IMR-90 (cell line): Measurements from ENCODE around the gene ZNF138. TPM values are rescaled to one million over a fixed set of nuclear protein-coding genes. Genes with fewer than 3 reads are reported as not detected.
"Not testable (repeated sequence)": the region's sequence is repeated elsewhere in the genome, so short reads cannot be mapped to it uniquely, and the experiment has no call there.

Source experiments
- ATAC-seq: fragments of 200-7000 bp; cut with Tn5 transposase; 2 replicates; pipeline ENCODE4 v1.9.1; 2020; ENCODE audit warnings: low read depth, mild to moderate bottlenecking, moderate library complexity
- BruUV-seq: library from RNA; stranded (reverse); fragments of 400-500 nt; replicated peaks from 2 replicates; lab custom pipeline; 2021; lab: Mats Ljungman, UMichigan
- CTCF ChIA-PET: fragments of 300-600 bp; formaldehyde crosslinking; extraction: SDS; loops from one replicate; lab custom pipeline; 2021; ENCODE audit warnings: antibody characterized with exemption; lab: Yijun Ruan, JAX
- POLR2A ChIA-PET: fragments of 300-600 bp; sonication (Branson Sonifier 250); formaldehyde crosslinking; loops from one replicate; lab custom pipeline; 2022; ENCODE audit warnings: antibody characterized with exemption; ENCODE audit not compliant: unreplicated experiment; lab: Charles Lee
- DNase-seq: peaks from one replicate; pipeline ENCODE4 v3.0.0; 2013
- H2AFZ ChIP-seq: replicated peaks from 2 replicates; pipeline ENCODE3; 2013; ENCODE audit warnings: low read length, mild to moderate bottlenecking; ENCODE audit not compliant: poor library complexity
- H2AK5ac ChIP-seq: 2 replicates; pipeline ENCODE4 v1.6.1; 2013; ENCODE audit warnings: low read depth, low read length, inconsistent platforms
- H2AK9ac ChIP-seq: replicated peaks from 2 replicates; pipeline ENCODE3; 2013; ENCODE audit warnings: mild to moderate bottlenecking, low read depth, low read length, moderate library complexity; ENCODE audit not compliant: poor library complexity
- H2BK120ac ChIP-seq: 2 replicates; pipeline ENCODE4 v1.6.1; 2013; ENCODE audit warnings: low read depth, low read length, inconsistent platforms
- H2BK15ac ChIP-seq: 3 replicates; pipeline ENCODE4 v1.6.1; 2013; ENCODE audit warnings: low read depth, low read length, inconsistent platforms
- H2BK20ac ChIP-seq: 2 replicates; pipeline ENCODE4 v1.6.1; 2013; ENCODE audit warnings: low read depth, mild to moderate bottlenecking, inconsistent platforms, low read length, moderate library complexity
- H2BK5ac ChIP-seq: 2 replicates; pipeline ENCODE4 v1.6.1; 2013; ENCODE audit warnings: mild to moderate bottlenecking, low read depth, low read length, inconsistent platforms; ENCODE audit not compliant: poor library complexity, severe bottlenecking
- H3K14ac ChIP-seq: replicated peaks from 2 replicates; pipeline ENCODE4 v1.6.1; 2013; ENCODE audit warnings: low read depth, low read length, inconsistent platforms
- H3K18ac ChIP-seq: 2 replicates; pipeline ENCODE4 v1.6.1; 2013; ENCODE audit warnings: low read depth, low read length, control low read depth
- H3K23ac ChIP-seq: 2 replicates; pipeline ENCODE4 v1.6.1; 2013; ENCODE audit warnings: low read depth, low read length, inconsistent platforms
- H3K27ac ChIP-seq: 2 replicates; pipeline ENCODE4 v1.5.1; 2013; ENCODE audit warnings: mild to moderate bottlenecking, control low read depth, low read length; ENCODE audit not compliant: insufficient read depth
- H3K27me3 ChIP-seq: 2 replicates; pipeline ENCODE4 v1.6.1; 2013; ENCODE audit warnings: low read length; ENCODE audit not compliant: control insufficient read depth, insufficient read depth
- H3K36me3 ChIP-seq: 2 replicates; pipeline ENCODE4 v1.6.1; 2013; ENCODE audit warnings: low read length, mixed read lengths; ENCODE audit not compliant: control insufficient read depth, insufficient read depth
- H3K4ac ChIP-seq: 2 replicates; pipeline ENCODE4 v1.6.1; 2013; ENCODE audit warnings: low read depth, low read length, inconsistent platforms
- H3K4me1 ChIP-seq: 2 replicates; pipeline ENCODE4 v1.6.1; 2013; ENCODE audit warnings: low read length, mixed read lengths; ENCODE audit not compliant: control insufficient read depth, insufficient read depth
- H3K4me2 ChIP-seq: 2 replicates; pipeline ENCODE4 v1.6.1; 2013; ENCODE audit warnings: low read depth, mild to moderate bottlenecking, control low read depth, low read length, moderate library complexity
- H3K4me3 ChIP-seq: 2 replicates; pipeline ENCODE4 v1.5.1; 2013; ENCODE audit warnings: low read depth, mild to moderate bottlenecking, control low read depth, low read length, moderate library complexity; ENCODE audit not compliant: insufficient read depth
- H3K56ac ChIP-seq: 2 replicates; pipeline ENCODE4 v1.6.1; 2013; ENCODE audit warnings: low read length, inconsistent platforms; ENCODE audit not compliant: insufficient read depth; ENCODE audit errors: extremely low read depth
- H3K79me1 ChIP-seq, 2 experiments: 2 replicates each; pipeline ENCODE4 v1.6.1; 2013; ENCODE audit warnings: low read length in 2 of 2, inconsistent platforms in 1 of 2, low read depth in 1 of 2
- H3K9ac ChIP-seq: 2 replicates; pipeline ENCODE4 v1.6.1; 2013; ENCODE audit warnings: low read depth, low read length, control low read depth
- H3K9me1 ChIP-seq: 2 replicates; pipeline ENCODE4 v1.6.1; 2013; ENCODE audit warnings: low read length, inconsistent platforms; ENCODE audit not compliant: insufficient read depth
- H3K9me3 ChIP-seq: 2 replicates; pipeline ENCODE4 v1.6.1; 2013; ENCODE audit warnings: low read length; ENCODE audit not compliant: control insufficient read depth, insufficient read depth
- H4K20me1 ChIP-seq: 2 replicates; pipeline ENCODE4 v1.6.1; 2013; ENCODE audit warnings: low read length, inconsistent platforms; ENCODE audit not compliant: insufficient read depth
- H4K5ac ChIP-seq: 2 replicates; pipeline ENCODE4 v1.6.1; 2013; ENCODE audit warnings: mild to moderate bottlenecking, low read depth, low read length, control low read depth
- H4K8ac ChIP-seq, 2 experiments: 2 replicates each; pipeline ENCODE4 v1.6.1; 2013; ENCODE audit warnings: low read depth in 2 of 2, low read length in 2 of 2, control low read depth in 1 of 2, inconsistent platforms in 1 of 2
- H4K91ac ChIP-seq: 2 replicates; pipeline ENCODE4 v1.6.1; 2013; ENCODE audit warnings: low read depth, low read length, inconsistent platforms; ENCODE audit not compliant: insufficient read depth
- WGBS, 2 experiments: methylation state at CpG; one replicate each; pipeline versions ENCODE4 v1.1.5 to v1.1.7; 2013; ENCODE audit warnings: missing lambda C conversion rate in 2 of 2; ENCODE audit not compliant: insufficient read length in 1 of 2; ENCODE audit errors: extremely low coverage in 2 of 2; 5-methylcytosine and 5-hydroxymethylcytosine counted together
- dilution Hi-C: fragments of 300-500 bp; cut with HindIII; formaldehyde crosslinking; loops from one replicate; pipeline ENCODE4 v1.14.3; 2018; ENCODE audit warnings: low sequenced_read_pairs; ENCODE audit not compliant: unreplicated experiment
- in situ Hi-C: fragments of 300-500 bp; cut with MboI; formaldehyde crosslinking; loops from 3 replicates; pipeline ENCODE4 v1.14.3; 2019; ENCODE audit warnings: low sequenced_read_pairs, inconsistent platforms, mixed read lengths
- intact Hi-C: fragments of 100-400 bp; cut with micrococcal nuclease; formaldehyde crosslinking; loops from 2 replicates; pipeline ENCODE4 v1.10.0; 2022
- polyA plus RNA-seq, 3 experiments: library from polyadenylated mRNA; depleted of rRNA; stranded (reverse); fragments of >200 nt; gene quantifications; 2 replicates each; pipeline ENCODE4 v1.2.3, GENCODE V29; 2012; ENCODE audit warnings: low replicate concordance in 1 of 3
- total RNA-seq: library from RNA; depleted of rRNA; stranded (reverse); fragments of >200 nt; gene quantifications from 2 replicates; pipeline ENCODE4 v1.2.3, GENCODE V29; 2012

Gene ZNF138
- total and polyA plus RNA-seq, 2 of the 4 experiments (the other 2 are of a cell fraction) = 3.2 to 3.6 TPM

DNA sequence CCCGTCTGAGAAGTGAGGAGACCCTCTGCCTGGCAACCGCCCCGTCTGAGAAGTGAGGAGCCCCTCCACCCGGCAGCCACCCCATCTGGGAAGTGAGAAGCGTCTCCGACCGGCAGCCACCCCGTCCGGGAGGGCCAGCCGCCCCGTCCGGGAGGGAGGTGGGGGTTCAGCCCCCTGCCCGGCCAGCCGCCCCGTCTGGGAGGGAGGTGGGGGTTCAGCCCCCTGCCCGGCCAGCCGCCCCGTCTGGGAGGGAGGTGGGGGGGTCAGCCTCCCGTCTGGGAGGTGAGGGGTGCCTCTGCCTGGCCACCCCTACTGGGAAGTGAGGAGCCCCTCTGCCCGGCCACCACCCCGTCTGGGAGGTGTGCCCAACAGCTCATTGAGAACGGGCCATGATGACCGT lies 9.4 kb upstream of the ZNF138 start:
- H3K4me2 ChIP-seq, H2AFZ ChIP-seq, H4K8ac ChIP-seq, H4K5ac ChIP-seq, H3K14ac ChIP-seq, H3K9ac ChIP-seq, H3K18ac ChIP-seq, CTCF ChIA-PET, H3K9me1 ChIP-seq, H3K27ac ChIP-seq, in situ Hi-C loops, H3K9me3 ChIP-seq, H4K20me1 ChIP-seq, H3K23ac ChIP-seq, H4K91ac ChIP-seq, H2AK9ac ChIP-seq, ATAC-seq, H3K4ac ChIP-seq, DNase-seq, dilution Hi-C loops, H3K27me3 ChIP-seq, H2BK15ac ChIP-seq, BruUV-seq, H2AK5ac ChIP-seq, H3K36me3 ChIP-seq, POLR2A ChIA-PET, H2BK120ac ChIP-seq, H2BK5ac ChIP-seq, H3K56ac ChIP-seq, H3K4me1 ChIP-seq, H2BK20ac ChIP-seq, H3K79me1 ChIP-seq, intact Hi-C loops, H3K4me3 ChIP-seq: not testable (repeated sequence)
- WGBS, 2 experiments = 70% methylated on average over 2 of the region's 23 CpGs; no CpG with 5 or more reads in 1 of the 2 experiments
